Measurements from ENCODE around the gene TUBA8. TPM values are rescaled to one million over a fixed set of nuclear protein-coding genes. Genes with fewer than 3 reads are reported as not detected.
"Not testable (repeated sequence)": the region's sequence is repeated elsewhere in the genome, so short reads cannot be mapped to it uniquely, and the experiment has no call there.

The TUBA8 gene
- total RNA-seq, 2 donors from 2014 or later = 1.3 to 2.9 TPM

DNA sequence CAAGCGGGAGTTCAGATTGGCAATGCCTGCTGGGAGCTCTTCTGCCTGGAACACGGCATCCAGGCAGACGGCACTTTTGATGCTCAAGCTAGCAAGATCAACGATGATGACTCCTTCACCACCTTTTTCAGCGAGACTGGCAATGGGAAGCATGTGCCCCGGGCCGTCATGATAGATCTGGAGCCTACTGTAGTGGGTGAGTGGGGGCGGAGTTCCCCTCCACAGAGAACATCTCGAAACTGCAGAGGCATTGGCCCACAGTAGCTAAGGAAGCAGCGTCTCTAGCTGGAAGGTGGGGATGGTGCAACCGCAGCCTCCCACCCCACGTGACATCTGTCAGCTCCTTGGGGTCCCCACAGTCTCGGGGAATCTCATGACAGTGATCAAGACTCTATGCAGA is 10.9 kb downstream of the TUBA8 start:
- DNase-seq (ENCODE audit: low spot score) = no peak
- H3K4me3 ChIP-seq = no peak overlapping the region
- no peaks in the 10 kb centered on the region for H3K36me3 ChIP-seq
- intact Hi-C loops (cut with DNase I) = no loop called here
- H3K4me1 ChIP-seq (replicated peaks) = no peaks in the 10 kb centered on the region
- no peak overlapping the region for H3K27ac ChIP-seq
- 88% methylated on average over 13 of the region's 13 CpGs for WGBS
- TF ChIP-seq, protein P1, sequence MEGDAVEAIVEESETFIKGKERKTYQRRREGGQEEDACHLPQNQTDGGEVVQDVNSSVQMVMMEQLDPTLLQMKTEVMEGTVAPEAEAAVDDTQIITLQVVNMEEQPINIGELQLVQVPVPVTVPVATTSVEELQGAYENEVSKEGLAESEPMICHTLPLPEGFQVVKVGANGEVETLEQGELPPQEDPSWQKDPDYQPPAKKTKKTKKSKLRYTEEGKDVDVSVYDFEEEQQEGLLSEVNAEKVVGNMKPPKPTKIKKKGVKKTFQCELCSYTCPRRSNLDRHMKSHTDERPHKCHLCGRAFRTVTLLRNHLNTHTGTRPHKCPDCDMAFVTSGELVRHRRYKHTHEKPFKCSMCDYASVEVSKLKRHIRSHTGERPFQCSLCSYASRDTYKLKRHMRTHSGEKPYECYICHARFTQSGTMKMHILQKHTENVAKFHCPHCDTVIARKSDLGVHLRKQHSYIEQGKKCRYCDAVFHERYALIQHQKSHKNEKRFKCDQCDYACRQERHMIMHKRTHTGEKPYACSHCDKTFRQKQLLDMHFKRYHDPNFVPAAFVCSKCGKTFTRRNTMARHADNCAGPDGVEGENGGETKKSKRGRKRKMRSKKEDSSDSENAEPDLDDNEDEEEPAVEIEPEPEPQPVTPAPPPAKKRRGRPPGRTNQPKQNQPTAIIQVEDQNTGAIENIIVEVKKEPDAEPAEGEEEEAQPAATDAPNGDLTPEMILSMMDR (IDR thresholded peaks at IDR 0.05) = no peak
- TF ChIP-seq POLR2A (IDR thresholded peaks at IDR 0.05) (no peak), POLR2AphosphoS5 (IDR thresholded peaks at IDR 0.05) (no peak)
- H3K9me3 ChIP-seq = no peaks in the 10 kb centered on the region
- no peaks in the 10 kb centered on the region for H3K27me3 ChIP-seq (replicated peaks; ENCODE audit: insufficient read depth)

DNA sequence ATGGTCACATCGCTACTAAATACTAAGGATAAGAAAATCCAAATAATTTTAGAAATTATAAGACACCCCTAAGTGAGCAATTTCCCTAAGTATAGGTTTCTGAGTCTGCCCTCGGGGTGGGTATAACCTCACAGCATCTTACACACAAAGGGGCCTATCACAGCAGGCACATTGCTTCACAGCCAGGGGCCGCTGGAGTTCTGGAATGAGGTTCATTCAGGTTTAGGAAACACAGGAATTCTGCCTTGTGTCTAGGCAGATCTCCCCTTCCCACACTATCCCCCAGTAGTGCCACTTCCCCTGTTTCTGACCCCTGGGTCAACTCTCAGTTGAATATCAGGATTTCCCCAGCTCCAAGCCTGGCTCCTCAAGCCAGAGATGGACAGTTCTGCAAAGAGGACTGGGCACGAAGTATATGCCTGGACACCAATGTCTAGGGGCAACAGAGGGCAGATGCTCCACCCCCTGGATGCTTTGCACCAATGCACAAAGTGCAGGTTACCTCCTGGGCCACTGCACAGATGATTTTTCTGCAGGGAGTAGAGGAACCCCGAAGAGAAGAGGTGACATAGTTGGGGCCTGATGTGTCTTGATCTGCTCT is 11.4 kb downstream of the TUBA8 start:
- no peaks in the 10 kb centered on the region for H3K9me3 ChIP-seq
- no peak overlapping the region for H3K27ac ChIP-seq
- no peak for DNase-seq (ENCODE audit: low spot score)
- H3K27me3 ChIP-seq (replicated peaks; ENCODE audit: insufficient read depth) = no peaks in the 10 kb centered on the region
- intact Hi-C loops (cut with DNase I) = no loop called here
- WGBS = 87% methylated on average over 5 of the region's 5 CpGs
- H3K4me3 ChIP-seq = no peak overlapping the region
- no peaks in the 10 kb centered on the region for H3K36me3 ChIP-seq
- TF ChIP-seq, protein P1 (IDR thresholded peaks at IDR 0.05) = no peak
- TF ChIP-seq POLR2AphosphoS5 (IDR thresholded peaks at IDR 0.05) (no peak), POLR2A (IDR thresholded peaks at IDR 0.05) (no peak)
- H3K4me1 ChIP-seq (replicated peaks) = no peaks in the 10 kb centered on the region

DNA sequence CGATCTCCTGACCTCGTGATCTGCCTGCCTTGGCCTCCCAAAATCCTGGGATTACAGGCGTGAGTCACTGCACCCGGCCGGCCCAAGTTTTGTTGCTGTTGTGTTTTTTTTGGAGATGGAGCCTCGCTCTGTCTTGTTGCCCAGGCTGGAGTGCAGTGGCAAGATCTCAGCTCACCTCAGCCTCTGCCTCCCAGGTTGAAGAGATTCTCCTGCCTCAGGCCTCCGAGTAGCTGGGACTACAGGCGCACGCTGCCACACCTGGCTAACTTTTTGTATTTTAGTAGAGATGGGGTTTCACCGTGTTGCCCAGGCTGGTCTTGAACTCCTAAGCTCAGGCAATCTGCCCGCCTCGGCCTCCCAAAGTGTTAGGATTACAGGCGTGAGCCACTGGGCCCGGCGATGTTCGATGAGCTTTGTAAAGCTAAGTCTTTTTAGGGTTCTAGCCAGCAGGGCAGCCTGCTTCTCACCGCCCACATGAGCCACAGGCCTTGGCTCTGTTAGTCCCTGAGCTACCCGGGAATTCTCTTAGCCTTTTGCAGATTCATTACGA is 12.9 kb downstream of the TUBA8 start:
- DNase-seq (ENCODE audit: low spot score); H3K27ac ChIP-seq; intact Hi-C loops (cut with DNase I); H3K27me3 ChIP-seq (replicated peaks; ENCODE audit: insufficient read depth); H3K36me3 ChIP-seq; H3K4me3 ChIP-seq; H3K4me1 ChIP-seq (replicated peaks); H3K9me3 ChIP-seq: not testable (repeated sequence)
- WGBS = 96% methylated on average over 19 of the region's 19 CpGs

DNA sequence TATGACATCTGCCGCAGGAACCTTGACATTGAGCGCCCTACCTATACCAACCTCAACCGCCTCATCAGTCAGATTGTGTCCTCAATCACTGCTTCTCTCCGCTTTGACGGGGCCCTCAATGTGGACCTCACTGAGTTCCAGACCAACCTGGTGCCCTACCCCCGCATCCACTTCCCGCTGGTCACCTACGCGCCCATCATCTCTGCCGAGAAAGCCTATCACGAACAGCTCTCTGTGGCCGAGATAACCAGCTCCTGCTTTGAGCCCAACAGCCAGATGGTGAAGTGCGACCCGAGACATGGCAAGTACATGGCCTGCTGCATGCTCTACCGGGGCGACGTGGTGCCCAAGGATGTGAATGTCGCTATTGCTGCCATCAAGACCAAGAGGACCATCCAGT is 16.0 kb downstream of the TUBA8 start:
- DNase-seq (ENCODE audit: low spot score) = no peak
- Histone ChIP-seq H3K36me3 (no peaks in the 10 kb centered on the region), H3K27ac (no peak overlapping the region), H3K27me3 (replicated peaks; ENCODE audit: insufficient read depth) (no peaks in the 10 kb centered on the region), H3K4me3 (no peak overlapping the region), H3K4me1 (replicated peaks) (no peaks in the 10 kb centered on the region), H3K9me3 (no peaks in the 10 kb centered on the region)
- intact Hi-C loops (cut with DNase I) = no loop called here
- WGBS = 97% methylated on average over 18 of the region's 18 CpGs
- TF ChIP-seq POLR2A (IDR thresholded peaks at IDR 0.05) = no peak
- TF ChIP-seq, protein P1 (IDR thresholded peaks at IDR 0.05) = no peak
- TF ChIP-seq POLR2AphosphoS5 (IDR thresholded peaks at IDR 0.05) = no peak

DNA sequence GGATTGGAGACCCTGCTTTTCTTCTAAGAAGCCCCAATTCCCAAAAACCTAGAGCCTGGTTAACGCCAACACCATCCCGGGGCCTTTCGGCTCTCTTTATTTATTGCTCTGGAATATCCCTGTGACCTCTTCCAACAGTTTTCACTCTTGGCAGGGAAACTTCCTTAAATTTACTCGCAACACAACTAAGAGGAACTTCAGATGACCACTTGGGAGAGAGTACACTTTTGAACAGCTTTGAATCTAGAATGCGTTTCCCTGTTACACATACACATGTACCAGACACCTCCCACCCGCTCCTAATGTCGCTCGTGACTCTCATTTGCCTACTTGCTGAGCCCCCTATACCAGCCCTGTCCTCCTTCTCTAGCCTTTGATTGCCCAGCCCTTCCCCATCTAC is 19.4 kb downstream of the TUBA8 start:
- no peaks in the 10 kb centered on the region for H3K4me1 ChIP-seq (replicated peaks)
- H3K36me3 ChIP-seq = no peaks in the 10 kb centered on the region
- TF ChIP-seq, protein P1 (IDR thresholded peaks at IDR 0.05) = no peak
- TF ChIP-seq POLR2AphosphoS5 (IDR thresholded peaks at IDR 0.05) (no peak), POLR2A (IDR thresholded peaks at IDR 0.05) (no peak)
- no peak overlapping the region for H3K4me3 ChIP-seq
- 93% methylated on average over 8 of the region's 8 CpGs for WGBS
- H3K27ac ChIP-seq = no peak overlapping the region
- H3K9me3 ChIP-seq = no peaks in the 10 kb centered on the region
- H3K27me3 ChIP-seq (replicated peaks; ENCODE audit: insufficient read depth) = no peaks in the 10 kb centered on the region
- intact Hi-C loops (cut with DNase I) = no loop called here
- DNase-seq (ENCODE audit: low spot score) = no peak
